SJCRH30 (cell line): Measurements from ENCODE around the gene SSPN. TPM values are rescaled to one million over a fixed set of nuclear protein-coding genes. Genes with fewer than 3 reads are reported as not detected.
"Not testable (repeated sequence)": the region's sequence is repeated elsewhere in the genome, so short reads cannot be mapped to it uniquely, and the experiment has no call there.

Experiments
- DNase-seq, 2 experiments: peaks; one replicate each; pipeline ENCODE4 v3.0.0-alpha.2; 2015 to 2020
- H3K27ac ChIP-seq: fragments of 250-450 bp; sonication (Bioruptor Pico); 2 replicates; pipeline ENCODE4 v1.5.1; 2020; ENCODE audit warnings: mild to moderate bottlenecking, moderate library complexity
- H3K27me3 ChIP-seq: fragments of 250-450 bp; sonication (Bioruptor Pico); 2 replicates; pipeline ENCODE4 v1.5.1; 2020; ENCODE audit warnings: mild to moderate bottlenecking, moderate library complexity
- H3K36me3 ChIP-seq: fragments of 250-450 bp; sonication (Bioruptor Pico); 2 replicates; pipeline ENCODE4 v1.5.1; 2020; ENCODE audit warnings: mild to moderate bottlenecking, moderate library complexity
- H3K4me1 ChIP-seq: fragments of 250-450 bp; sonication (Bioruptor Pico); 2 replicates; pipeline ENCODE4 v1.5.1; 2020; ENCODE audit warnings: mild to moderate bottlenecking, moderate library complexity
- H3K4me3 ChIP-seq: fragments of 250-450 bp; sonication (Bioruptor Pico); 2 replicates; pipeline ENCODE4 v1.5.1; 2020; ENCODE audit warnings: mild to moderate bottlenecking, moderate library complexity
- H3K9me3 ChIP-seq: fragments of 250-450 bp; sonication (Bioruptor Pico); replicated peaks from 2 replicates; pipeline ENCODE4 v1.5.1; 2020; ENCODE audit warnings: mild to moderate bottlenecking, moderate library complexity
- total RNA-seq: library from RNA; depleted of rRNA; stranded (reverse); fragments of >200 nt; shearing (Covaris generic); gene quantifications from 2 replicates; pipeline ENCODE4 v1.2.3, GENCODE V29; 2014

Gene SSPN
- total RNA-seq, 1 experiment from 2014 or later, result 2.8 TPM

DNA sequence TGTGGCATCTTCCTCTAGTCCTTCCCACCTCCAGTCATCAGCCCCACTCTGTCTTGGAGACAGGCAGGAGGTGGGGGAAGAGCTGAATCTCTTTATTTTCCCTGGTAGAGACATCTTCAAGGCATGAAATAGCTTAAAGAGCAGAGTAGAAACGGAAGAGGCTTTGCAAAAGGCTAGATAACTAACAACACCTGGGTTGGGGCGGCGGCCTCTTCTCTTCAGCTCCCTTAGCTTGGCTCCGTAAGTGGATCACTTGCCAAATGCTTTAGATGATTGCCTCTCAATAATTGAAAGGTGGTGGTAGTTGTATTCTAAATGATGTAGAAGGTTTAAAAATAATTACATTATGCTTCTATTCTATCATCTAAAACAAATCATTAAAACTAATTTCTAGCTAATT, 36.1 kb downstream of the SSPN start:
- no peak overlapping the region for H3K27ac ChIP-seq
- H3K27me3 ChIP-seq, result no peaks in the 10 kb centered on the region
- no peak for DNase-seq
- no peak overlapping the region for H3K4me3 ChIP-seq
- H3K36me3 ChIP-seq, result no peaks in the 10 kb centered on the region
- H3K4me1 ChIP-seq, result no peaks in the 10 kb centered on the region
- H3K9me3 ChIP-seq, result no peaks in the 10 kb centered on the region

- Histone ChIP-seq H3K36me3 (no peaks in the 10 kb centered on the region), H3K27me3 (no peaks in the 10 kb centered on the region), H3K9me3 (no peaks in the 10 kb centered on the region), H3K4me3 (no peak overlapping the region), H3K27ac (no peak overlapping the region), H3K4me1 (no peaks in the 10 kb centered on the region)
- DNase-seq, result no peak
These were observed 36.5 kb downstream of the SSPN start for GRCh38 chr12:26231921-26232320.

DNA sequence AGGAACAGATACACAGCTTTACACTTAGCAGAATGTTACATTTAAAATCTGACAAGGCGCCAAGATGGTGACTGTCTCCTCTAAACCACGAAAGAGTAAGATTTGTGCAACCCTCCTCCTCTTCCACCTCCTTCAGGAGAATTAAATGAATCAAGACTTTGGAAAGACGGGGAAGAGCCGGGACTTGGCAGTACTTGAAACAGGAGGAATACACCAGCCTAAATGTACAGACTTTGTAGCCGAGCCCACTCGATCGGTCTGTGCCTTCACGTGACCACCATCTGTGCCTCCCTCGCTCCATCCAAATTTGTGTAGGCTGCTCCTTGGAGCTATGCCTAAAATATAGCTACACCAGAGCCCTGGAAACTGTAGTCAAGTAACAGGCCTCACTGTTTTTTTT, 38.3 kb downstream of the SSPN start:
- Histone ChIP-seq H3K27ac (no peak overlapping the region), H3K27me3 (no peaks in the 10 kb centered on the region), H3K4me3 (no peak overlapping the region), H3K36me3 (no peaks in the 10 kb centered on the region), H3K4me1 (no peaks in the 10 kb centered on the region), H3K9me3 (no peaks in the 10 kb centered on the region)
- DNase-seq, result no peak

- H3K27ac ChIP-seq, H3K36me3 ChIP-seq, H3K27me3 ChIP-seq, H3K9me3 ChIP-seq, H3K4me1 ChIP-seq, H3K4me3 ChIP-seq, DNase-seq: not testable (repeated sequence)
These were observed 40.1 kb downstream of the SSPN start for GRCh38 chr12:26235465-26235864.

- H3K4me3 ChIP-seq, result no peak overlapping the region
- no peak overlapping the region for H3K27ac ChIP-seq
- H3K27me3 ChIP-seq, result no peaks in the 10 kb centered on the region
- no peak for DNase-seq
- H3K4me1 ChIP-seq, result no peaks in the 10 kb centered on the region; the same call in 1 of the 2 replicates
- no peaks in the 10 kb centered on the region for H3K9me3 ChIP-seq
- no peaks in the 10 kb centered on the region for H3K36me3 ChIP-seq
These were observed 43.2 kb downstream of the SSPN start for GRCh38 chr12:26238341-26239121.

DNA sequence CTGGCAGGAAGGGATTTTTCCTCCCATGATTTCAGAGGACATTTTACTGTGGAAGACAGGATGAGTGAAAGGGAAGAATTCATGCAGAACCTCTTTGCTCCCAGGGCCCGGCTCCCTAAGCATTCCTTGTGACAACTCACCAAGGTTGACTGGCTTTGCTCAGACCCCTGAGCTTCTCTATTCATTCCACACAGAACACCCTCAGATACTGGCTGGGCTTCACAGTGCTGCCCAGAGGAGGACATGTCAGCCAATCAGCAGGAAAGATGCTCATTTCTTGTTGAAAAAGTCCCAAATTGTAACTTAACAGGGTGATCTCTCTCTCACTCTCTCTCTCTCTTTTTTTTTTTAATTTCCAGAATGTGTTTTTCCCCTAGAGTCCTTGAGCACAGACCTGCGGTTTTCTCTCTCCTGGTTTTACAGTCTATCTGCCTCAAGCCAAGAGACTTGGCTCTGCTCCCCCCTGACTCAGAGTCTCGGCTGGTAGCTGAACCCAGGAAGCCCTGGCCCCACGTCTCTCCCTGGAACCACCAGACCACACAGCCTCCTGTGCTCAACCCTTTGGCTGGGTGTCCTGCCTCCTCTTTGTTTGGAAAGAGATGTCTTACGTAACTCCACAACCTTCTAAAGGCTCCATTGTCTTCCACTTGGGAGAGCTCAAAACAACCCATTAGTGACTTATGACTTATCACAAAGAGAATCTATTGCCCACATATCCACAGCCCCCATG, 43.9 kb downstream of the SSPN start:
- Histone ChIP-seq H3K4me1 (no peaks in the 10 kb centered on the region; the same call in 1 of the 2 replicates), H3K27me3 (no peaks in the 10 kb centered on the region), H3K9me3 (no peaks in the 10 kb centered on the region), H3K27ac (peak overlapping the region; percentile 9; the same call in 1 of the 2 replicates), H3K36me3 (no peaks in the 10 kb centered on the region), H3K4me3 (no peak overlapping the region)
- peak; percentile 57 to 66 for DNase-seq

DNA sequence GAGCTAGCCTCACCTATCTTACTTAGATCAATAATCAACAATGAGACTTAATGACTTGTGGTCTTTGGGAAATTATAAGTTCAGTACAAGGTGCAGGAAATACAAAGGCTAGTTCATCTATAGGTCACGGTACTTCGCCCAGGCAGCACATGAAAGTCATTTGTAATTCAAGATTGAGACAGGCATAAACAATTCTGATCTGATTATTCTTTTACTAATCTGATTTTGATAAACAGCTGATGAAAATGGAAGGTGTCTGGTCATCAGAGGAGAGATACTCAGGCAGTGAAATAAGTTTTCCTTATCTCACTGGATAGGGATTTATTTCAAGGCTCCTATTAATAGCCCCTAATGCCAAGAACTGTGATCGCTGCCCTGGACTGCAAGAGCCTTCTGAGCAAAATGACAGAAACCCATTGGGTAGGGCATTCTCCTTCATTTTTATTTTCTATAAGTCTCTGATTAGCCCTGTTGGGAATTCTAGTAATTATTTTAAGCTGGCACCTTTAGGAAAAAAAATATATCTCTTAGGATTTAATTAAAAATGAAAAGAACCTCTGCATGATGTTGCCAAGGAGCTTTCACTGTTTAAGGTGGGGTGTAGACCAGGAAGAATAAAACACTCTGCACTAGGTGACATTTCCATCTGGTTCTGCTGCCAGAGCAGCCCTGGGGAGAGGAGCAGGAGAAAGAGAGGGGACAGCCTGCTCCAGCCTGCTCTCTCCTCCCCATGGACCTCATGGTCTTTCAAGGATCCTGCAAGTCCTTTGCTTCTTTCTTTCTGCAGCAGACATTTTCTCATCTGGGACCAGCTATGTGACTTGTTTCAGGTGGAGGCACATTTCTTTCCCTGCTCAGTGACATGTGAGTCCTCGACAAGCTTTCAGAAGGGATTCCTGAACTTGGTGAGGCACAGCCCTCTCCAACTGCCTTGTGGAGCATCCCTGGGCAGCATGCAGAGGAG, 44.8 kb downstream of the SSPN start:
- no peak overlapping the region for H3K4me3 ChIP-seq
- no peak for DNase-seq
- no peaks in the 10 kb centered on the region for H3K36me3 ChIP-seq
- no peaks in the 10 kb centered on the region for H3K9me3 ChIP-seq
- no peaks in the 10 kb centered on the region; the same call in 1 of the 2 replicates for H3K4me1 ChIP-seq
- no peaks in the 10 kb centered on the region for H3K27me3 ChIP-seq
- H3K27ac ChIP-seq, result peak overlapping the region; percentile 9; the same call in 1 of the 2 replicates

- no peak for DNase-seq
These were observed 45.7 kb downstream of the SSPN start for GRCh38 chr12:26241080-26241479.

GRCh38 chr12:26242683-26243082, 47.3 kb downstream of the SSPN start:
- Histone ChIP-seq H3K27ac (no peak overlapping the region), H3K27me3 (no peaks in the 10 kb centered on the region), H3K9me3 (no peaks in the 10 kb centered on the region), H3K4me1 (no peaks in the 10 kb centered on the region; the same call in 1 of the 2 replicates), H3K36me3 (no peaks in the 10 kb centered on the region), H3K4me3 (no peak overlapping the region)
- no peak for DNase-seq

More at GRCh38 chr12:26241080-26241479, 45.7 kb downstream of the SSPN start:
- Histone ChIP-seq H3K36me3 (no peaks in the 10 kb centered on the region), H3K27ac (no peak overlapping the region), H3K27me3 (no peaks in the 10 kb centered on the region), H3K4me1 (no peaks in the 10 kb centered on the region; the same call in 1 of the 2 replicates), H3K9me3 (no peaks in the 10 kb centered on the region), H3K4me3 (no peak overlapping the region)

- Histone ChIP-seq H3K4me3 (no peak overlapping the region), H3K4me1 (no peaks in the 10 kb centered on the region; the same call in 1 of the 2 replicates), H3K9me3 (no peaks in the 10 kb centered on the region; the same call in 1 of the 2 replicates), H3K27ac (no peak overlapping the region), H3K36me3 (no peaks in the 10 kb centered on the region), H3K27me3 (no peaks in the 10 kb centered on the region)
- DNase-seq, result no peak
These were observed 49.1 kb downstream of the SSPN start for GRCh38 chr12:26244503-26244902.

DNA sequence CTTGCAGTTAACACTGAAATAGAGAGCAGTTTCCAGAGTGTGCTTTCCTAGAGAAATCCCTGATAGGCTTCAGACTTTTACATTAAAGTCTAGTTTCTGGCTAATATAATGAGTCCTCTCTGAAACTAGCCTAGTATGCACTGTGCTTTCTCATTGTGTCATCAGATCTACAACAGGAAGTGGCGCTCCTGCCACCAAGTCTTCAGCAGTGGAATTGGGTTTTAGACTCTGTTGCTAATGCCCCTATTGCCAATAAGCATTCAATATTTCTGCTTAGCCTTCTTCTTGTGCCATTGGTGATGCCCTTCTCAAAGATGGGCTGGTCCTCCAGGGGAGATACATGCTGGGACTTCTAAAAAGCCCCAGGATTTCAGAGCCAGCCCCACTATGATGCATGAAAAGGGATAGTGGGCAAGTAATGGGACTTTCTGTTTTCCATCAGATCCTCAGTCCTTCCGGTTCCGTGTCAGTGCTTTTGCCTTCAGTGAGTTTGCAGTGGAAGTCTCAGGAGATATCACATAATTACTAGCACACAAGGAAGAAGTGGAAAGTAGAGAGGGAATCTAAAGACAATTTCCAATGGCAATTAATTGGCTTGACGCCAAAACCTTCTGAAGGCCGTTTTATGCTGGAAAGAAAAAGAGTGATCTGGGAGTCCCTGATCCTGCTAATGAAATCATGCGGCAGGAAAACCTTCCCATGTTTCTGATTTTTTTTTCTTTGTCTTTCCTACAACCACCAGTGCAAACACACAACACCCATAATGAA, 50.0 kb downstream of the SSPN start:
- H3K36me3 ChIP-seq, result no peaks in the 10 kb centered on the region
- no peaks in the 10 kb centered on the region for H3K27me3 ChIP-seq
- H3K9me3 ChIP-seq, result no peaks in the 10 kb centered on the region; the same call in 1 of the 2 replicates
- DNase-seq, result no peak
- H3K4me3 ChIP-seq, result no peak overlapping the region
- no peak overlapping the region for H3K27ac ChIP-seq
- H3K4me1 ChIP-seq, result no peaks in the 10 kb centered on the region

DNA sequence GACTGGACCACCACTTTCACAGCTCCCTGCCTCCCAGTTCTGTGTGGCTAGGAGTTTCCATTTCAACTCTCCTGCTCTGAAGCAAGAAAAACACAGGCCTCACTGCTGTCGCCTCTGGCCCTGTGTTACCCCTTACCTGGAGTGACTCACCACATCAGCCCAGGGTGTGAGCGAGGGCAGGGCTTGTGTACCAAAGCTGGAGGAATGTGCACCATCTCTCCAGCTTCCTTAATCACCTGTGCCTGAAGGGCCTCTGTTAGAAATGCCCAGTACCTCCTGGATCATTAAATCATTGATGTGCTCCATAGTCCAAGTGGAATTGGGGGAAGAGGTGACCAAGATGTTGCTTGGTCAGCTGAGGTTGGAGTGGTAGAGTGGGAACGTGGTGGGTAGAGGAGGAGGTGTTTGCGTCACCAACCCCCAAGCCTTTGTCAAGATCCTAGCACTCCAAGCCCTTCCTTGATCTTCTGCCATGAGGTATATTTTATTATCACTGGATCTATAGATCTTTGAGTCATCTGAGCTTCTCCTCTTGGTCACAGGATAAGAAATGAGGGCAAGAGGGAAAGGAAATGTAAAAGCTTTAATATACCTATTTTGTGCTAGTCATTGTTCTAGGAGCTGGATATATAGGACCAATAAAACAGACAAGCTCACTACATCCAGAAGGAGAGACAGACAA, 51.3 kb downstream of the SSPN start:
- DNase-seq, result no peak
- H3K4me3 ChIP-seq, result no peak overlapping the region
- no peak overlapping the region for H3K27ac ChIP-seq
- no peaks in the 10 kb centered on the region for H3K27me3 ChIP-seq
- peaks cover 3% of the 10 kb centered on the region for H3K9me3 ChIP-seq
- H3K36me3 ChIP-seq, result no peaks in the 10 kb centered on the region
- H3K4me1 ChIP-seq, result no peaks in the 10 kb centered on the region

DNA sequence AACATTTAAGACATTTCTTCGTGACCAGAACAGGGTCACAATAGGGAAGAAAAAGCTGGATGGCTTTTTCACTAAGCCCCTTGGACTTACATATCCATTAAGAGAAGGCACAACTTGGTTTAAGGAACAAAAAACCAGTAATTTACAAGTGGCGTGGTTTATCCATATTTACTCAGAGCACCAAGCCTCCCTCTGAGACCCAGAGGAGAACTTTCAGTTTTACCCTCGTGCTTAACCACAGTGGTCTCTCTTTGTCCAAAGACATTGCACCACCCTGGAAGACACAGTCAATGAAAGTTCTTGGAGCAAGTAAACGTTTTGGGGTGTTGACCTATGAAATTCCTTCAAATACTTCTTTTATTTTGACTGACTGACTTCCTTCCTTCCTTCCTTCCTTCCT, 52.5 kb downstream of the SSPN start:
- H3K27ac ChIP-seq, result no peak overlapping the region
- no peaks in the 10 kb centered on the region for H3K27me3 ChIP-seq
- no peak overlapping the region for H3K4me3 ChIP-seq
- no peaks in the 10 kb centered on the region for H3K36me3 ChIP-seq
- peaks cover 4% of the 10 kb centered on the region; the same call in 1 of the 2 replicates for H3K4me1 ChIP-seq
- H3K9me3 ChIP-seq, result peaks cover 7% of the 10 kb centered on the region
- no peak for DNase-seq
